Jurkat, Clone E6-1 (cell line): Measurements from ENCODE around the gene VWA7. TPM values are rescaled to one million over a fixed set of nuclear protein-coding genes. Genes with fewer than 3 reads are reported as not detected.
A peak's percentile ranks its signal among the peaks of the same experiment; 100 is the strongest.
"Not testable (repeated sequence)": the region's sequence is repeated elsewhere in the genome, so short reads cannot be mapped to it uniquely, and the experiment has no call there.

Source experiments
- DNase-seq: peaks from one replicate; pipeline ENCODE4 v3.0.0-alpha.2; 2011; ENCODE audit warnings: low read depth, low spot score
- H3K4me3 ChIP-seq: 2 replicates; pipeline ENCODE4 v1.5.1; 2011; ENCODE audit warnings: mild to moderate bottlenecking, low read length, control low read depth, moderate library complexity
- polyA plus RNA-seq: library from polyadenylated mRNA; unstranded; fragments of >200 nt; gene quantifications from one replicate; pipeline ENCODE4 v1.2.1, GENCODE V29; 2012; ENCODE audit warnings: missing spikeins; ENCODE audit not compliant: insufficient read length, insufficient read depth

The VWA7 gene, protein sequence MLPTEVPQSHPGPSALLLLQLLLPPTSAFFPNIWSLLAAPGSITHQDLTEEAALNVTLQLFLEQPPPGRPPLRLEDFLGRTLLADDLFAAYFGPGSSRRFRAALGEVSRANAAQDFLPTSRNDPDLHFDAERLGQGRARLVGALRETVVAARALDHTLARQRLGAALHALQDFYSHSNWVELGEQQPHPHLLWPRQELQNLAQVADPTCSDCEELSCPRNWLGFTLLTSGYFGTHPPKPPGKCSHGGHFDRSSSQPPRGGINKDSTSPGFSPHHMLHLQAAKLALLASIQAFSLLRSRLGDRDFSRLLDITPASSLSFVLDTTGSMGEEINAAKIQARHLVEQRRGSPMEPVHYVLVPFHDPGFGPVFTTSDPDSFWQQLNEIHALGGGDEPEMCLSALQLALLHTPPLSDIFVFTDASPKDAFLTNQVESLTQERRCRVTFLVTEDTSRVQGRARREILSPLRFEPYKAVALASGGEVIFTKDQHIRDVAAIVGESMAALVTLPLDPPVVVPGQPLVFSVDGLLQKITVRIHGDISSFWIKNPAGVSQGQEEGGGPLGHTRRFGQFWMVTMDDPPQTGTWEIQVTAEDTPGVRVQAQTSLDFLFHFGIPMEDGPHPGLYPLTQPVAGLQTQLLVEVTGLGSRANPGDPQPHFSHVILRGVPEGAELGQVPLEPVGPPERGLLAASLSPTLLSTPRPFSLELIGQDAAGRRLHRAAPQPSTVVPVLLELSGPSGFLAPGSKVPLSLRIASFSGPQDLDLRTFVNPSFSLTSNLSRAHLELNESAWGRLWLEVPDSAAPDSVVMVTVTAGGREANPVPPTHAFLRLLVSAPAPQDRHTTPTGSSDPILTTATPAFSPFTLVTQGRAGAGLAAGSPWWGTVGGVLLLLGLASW
- polyA plus RNA-seq = 1.2 TPM

DNA sequence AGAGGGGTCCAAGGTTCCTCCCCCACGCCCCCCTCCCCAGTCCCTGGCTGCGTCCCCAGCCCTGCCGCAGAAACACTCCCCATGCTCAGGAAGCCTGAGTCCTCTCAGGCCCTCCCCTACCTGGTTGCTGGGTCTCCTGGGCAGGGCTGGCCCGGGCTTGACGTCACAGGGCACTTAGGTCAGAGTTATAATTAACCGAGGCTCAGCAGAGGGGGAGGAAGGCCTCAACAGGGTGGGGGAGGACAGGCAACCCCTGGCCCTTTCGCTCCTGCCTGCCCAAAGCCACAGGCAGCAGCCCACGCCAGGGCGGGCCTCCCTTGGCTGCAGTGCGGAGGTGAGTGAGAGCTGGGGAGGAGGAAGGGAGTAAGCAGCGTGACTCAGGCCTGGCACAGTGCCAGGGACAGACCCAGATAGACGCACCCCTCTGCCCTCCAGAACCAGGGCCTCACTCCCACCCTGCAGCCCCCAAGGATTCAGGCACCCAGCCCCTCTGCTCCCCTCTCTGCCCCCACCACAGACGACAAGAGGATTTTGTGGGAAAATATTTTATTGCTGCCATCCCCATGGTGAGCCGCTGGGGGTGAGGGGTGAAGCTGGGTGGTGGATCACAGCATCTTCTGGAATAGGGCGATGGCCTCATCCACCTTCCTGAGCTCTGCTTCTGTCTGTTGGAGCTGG is at the start of gene VWA7:
TSS of gene VWA7 (minus strand) at position 340 of the 678 bp plus-strand sequence. CDS start 549 bp downstream, outside the sequence.
- no peak within 1 kb of the TSS for H3K4me3 ChIP-seq
- DNase-seq = no peak

DNA sequence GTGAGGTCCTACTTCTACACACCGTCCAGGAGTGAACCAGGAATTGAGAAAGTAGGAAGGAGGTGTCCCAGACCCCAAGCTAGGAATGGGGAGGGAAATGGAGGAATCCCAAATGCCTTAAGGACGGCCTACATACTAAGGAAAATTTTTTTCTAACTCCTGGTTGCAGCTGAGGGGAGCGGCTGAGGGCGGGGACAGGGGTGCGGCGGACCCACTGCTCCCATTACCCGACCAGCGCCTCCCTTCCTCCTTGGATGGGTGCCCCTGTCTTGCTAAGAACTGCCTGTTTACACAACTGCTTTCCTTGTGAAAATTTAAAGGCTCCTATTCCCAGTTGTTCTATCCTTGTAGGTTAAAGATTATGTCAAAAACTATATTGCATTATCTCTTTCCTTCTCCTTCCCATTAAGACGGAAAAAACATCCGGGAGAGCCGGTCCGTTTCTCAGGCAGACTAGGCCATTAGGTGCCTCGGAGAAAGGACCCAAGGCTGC is 49.7 kb upstream of the VWA7 start:
- peak overlapping the region; percentile 54 for H3K4me3 ChIP-seq
- DNase-seq = no peak

DNA sequence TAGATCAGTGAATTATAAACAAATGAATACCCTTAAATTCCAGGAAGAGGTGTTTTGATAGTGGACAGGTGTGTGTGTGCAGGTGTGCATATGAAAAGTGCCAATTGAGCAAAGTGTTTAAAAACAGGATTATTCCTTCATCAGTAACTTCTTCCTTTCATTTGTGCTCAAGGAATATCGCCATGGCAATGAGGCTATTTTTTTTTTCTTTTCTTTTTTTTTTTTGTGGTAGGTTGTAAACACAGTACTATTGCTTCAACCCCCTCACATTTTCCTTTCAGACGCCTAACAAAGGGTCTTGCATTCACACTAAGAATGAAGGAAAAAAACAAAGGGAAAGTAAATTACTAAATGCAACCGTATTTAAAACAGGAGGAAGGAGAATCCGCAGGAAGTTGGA is 48.4 kb upstream of the VWA7 start:
- no peak overlapping the region for H3K4me3 ChIP-seq
- no peak for DNase-seq

DNA sequence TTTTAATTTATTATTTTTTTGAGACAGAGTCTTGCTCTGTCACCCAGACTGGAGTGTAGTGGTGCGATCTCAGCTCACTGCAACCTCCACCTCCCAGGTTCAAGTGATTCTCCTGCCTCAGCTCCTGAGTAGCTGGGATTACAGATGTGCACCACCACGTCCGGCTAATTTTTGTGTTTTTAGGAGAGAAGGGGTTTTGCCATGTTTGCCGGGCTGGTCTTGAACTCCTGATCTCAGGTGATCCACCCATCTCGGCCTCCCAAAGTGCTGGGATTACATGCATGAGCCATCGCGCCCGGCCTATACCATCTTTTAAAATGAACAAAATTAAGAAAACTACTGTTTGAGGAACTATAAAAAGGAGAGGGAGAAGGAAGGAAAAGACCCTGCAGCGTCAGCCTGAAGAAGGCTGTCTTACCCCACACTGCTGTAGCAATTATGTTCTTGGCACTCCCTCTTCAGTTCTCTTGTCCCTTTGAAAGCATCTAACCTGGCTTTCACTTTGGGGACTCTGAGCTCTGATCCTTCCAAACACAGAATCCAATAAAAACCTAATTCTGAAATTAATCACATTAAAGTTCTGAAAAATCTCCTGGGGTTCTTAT is 46.6 kb upstream of the VWA7 start:
- DNase-seq, H3K4me3 ChIP-seq: not testable (repeated sequence)

DNA sequence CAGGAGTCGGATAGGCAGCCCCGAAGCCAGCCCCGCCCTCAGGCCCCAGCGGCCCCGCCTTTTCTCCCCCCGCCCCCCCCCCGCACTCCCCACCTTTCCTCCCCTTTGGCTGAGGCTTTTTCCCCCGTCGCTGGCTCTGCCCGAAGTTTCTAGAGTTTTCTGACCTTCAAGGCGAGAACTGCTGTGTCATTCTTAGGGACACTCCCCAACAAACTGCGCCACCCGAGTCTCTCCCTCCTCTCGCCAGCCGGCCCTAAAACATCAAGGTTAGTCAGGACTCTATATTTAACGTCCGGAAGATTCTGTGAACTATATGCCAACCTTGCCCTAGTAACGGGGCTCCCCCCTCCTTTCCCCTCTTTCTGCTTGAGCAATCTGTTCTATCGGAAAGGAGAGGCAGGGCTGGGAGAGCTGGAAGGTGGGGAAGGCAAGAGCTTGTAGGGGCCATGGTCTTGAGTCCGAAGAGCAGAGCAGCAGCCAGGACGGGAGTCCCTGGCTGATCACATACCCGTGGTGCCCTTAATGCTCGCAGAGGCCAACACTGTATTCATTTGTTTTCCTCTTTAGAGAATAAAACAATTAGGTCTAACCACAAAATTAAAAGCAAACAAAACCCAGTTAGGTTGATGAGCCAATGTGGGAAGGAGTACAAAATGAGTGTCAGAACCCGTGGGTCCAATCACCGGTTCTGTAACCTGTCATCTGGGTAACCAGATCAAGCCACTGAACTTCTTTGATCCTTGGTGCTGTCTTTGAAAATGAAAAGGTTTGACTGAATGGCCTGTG is 45.1 kb upstream of the VWA7 start:
- no peak for DNase-seq
- H3K4me3 ChIP-seq = no peak overlapping the region

DNA sequence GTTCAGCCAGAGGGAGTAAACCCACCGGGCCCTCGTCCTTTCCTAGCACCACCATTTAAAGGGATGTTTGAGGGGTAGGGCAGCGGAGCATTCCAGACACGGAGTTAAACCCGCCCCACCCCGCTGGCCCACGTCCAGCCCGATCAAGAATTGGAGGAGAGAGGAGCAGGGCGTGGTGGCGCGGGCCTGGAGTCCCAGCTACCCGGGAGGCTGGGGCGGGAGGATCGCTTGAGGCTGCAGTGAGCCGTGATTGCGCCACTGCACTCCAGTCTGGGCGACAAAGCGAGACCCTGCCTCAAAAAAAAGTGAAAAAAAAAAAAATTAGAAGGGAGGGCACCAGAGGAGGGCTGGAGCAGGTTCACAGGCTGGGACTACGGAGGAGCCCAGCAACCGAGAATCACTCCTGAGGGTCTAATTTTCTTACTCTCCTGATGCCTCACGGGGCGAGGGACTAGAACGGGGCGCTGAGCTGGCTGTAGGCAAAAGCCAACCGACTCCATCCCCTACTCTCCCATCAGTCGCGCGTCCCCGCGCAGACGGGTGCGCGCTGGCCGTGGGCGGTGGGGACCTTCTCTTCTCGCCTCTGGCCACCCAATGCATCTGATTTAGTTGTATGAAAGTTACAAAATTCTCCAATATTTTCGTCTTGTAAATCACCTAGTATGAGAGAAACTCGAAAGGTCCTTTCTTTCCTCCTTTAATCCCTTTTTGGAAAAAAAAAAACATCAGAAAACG is 44.3 kb upstream of the VWA7 start:
- H3K4me3 ChIP-seq = no peak overlapping the region
- DNase-seq = no peak

DNA sequence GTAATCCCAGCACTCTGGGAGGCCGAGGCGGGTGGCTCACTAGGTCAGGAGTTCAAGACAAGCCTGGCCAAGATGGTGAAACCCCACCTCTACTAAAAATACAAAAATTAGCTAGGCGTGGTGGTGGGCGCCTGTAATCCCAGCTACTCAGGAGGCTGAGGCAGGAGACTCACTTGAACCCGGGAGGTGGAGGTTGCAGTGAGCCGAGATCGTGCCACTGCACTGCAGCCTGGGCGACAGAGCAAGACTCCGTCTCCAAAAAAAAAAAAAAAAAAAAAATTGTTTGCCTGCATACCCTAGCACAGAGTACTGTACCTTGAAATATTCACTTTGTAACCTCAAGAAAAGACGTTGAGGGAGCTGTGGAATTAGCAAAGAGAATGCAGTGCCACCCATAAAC is 43.3 kb upstream of the VWA7 start:
- not testable (repeated sequence) for DNase-seq, H3K4me3 ChIP-seq

DNA sequence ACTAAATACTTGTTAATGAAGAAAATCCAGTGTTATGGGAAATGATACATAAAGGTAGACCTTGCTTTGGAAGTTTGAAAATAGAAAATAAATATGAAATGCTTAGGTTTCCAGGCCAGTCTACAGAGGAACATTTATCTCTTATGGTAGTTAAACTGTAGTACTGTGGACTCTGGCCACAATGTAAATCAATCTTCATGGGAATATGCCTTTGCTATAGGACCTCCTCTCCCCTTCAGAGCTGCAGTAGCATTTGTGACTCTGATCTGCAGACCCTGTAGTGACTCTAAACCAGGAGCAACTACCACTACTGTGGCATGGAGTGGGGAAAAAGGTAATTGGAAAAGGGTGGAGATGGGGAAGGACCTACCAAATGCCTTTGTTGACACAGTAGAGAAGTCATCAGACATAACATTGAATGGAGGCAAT is 42.8 kb upstream of the VWA7 start:
- H3K4me3 ChIP-seq = no peak overlapping the region
- no peak for DNase-seq

DNA sequence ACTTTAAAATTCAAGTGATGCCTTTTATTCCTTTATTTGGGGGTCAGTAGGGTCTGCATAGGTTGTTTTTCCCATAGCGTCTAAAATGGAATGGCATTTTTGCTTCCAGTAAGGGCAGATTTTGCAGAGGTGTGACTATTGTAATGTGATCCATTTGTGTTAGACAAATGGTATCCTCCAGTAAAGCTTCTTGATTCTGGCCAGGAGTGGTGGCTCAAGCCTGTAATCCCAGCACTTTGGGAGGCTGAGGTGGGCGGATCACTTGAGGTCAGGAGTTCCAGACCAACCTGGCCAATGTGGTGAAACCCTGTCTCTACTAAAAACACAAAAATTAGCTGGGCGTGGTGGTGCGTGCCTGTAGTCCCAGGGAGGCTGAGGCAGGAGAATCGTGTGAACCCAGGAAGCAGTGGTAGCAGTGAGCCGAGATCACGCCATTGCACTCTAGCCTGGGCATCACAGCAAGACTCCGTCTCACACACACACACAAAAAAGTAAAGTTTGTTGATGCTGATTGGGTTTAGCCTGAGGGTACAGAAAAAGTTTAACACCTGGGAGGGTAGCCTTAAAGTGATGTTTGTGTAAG is 40.9 kb upstream of the VWA7 start:
- DNase-seq, H3K4me3 ChIP-seq: not testable (repeated sequence)

DNA sequence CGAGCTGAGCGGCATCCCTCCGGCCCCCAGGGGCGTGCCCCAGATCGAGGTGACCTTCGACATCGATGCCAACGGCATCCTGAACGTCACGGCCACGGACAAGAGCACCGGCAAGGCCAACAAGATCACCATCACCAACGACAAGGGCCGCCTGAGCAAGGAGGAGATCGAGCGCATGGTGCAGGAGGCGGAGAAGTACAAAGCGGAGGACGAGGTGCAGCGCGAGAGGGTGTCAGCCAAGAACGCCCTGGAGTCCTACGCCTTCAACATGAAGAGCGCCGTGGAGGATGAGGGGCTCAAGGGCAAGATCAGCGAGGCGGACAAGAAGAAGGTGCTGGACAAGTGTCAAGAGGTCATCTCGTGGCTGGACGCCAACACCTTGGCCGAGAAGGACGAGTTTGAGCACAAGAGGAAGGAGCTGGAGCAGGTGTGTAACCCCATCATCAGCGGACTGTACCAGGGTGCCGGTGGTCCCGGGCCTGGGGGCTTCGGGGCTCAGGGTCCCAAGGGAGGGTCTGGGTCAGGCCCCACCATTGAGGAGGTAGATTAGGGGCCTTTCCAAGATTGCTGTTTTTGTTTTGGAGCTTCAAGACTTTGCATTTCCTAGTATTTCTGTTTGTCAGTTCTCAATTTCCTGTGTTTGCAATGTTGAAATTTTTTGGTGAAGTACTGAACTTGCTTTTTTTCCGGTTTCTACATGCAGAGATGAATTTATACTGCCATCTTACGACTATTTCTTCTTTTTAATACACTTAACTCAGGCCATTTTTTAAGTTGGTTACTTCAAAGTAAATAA is 40.2 kb upstream of the VWA7 start:
- H3K4me3 ChIP-seq = not testable (repeated sequence)

DNA sequence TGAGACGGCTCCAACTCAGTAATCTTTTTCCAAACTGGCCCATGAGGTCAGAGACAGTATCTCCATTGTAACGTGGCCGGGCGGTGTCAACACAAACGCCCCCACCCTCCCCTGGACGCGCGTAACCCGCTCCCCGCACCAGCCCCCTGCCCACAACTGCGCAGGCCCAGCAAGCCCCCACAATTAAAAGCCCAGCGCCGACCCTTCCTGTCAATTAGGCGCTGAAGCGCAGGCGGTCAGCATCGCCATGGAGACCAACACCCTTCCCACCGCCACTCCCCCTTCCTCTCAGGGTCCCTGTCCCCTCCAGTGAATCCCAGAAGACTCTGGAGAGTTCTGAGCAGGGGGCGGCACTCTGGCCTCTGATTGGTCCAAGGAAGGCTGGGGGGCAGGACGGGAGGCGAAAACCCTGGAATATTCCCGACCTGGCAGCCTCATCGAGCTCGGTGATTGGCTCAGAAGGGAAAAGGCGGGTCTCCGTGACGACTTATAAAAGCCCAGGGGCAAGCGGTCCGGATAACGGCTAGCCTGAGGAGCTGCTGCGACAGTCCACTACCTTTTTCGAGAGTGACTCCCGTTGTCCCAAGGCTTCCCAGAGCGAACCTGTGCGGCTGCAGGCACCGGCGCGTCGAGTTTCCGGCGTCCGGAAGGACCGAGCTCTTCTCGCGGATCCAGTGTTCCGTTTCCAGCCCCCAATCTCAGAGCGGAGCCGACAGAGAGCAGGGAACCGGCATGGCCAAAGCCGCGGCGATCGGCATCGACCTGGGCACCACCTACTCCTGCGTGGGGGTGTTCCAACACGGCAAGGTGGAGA is 38.1 kb upstream of the VWA7 start, which contains the start of the genes HSPA1A and HSPA1L:
TSS of gene HSPA1A (plus strand) at position 519 of the 814 bp plus-strand sequence. CDS start at position 733, 214 bp downstream.
TSS of gene HSPA1L (minus strand) at position 259 of the 814 bp plus-strand sequence. CDS start 3,311 bp downstream, outside the sequence.
- H3K4me3 ChIP-seq = no peak within 1 kb of the TSS

More for the DNA sequence above, 40.2 kb upstream of the VWA7 start:
- DNase-seq = not testable (repeated sequence)

DNA sequence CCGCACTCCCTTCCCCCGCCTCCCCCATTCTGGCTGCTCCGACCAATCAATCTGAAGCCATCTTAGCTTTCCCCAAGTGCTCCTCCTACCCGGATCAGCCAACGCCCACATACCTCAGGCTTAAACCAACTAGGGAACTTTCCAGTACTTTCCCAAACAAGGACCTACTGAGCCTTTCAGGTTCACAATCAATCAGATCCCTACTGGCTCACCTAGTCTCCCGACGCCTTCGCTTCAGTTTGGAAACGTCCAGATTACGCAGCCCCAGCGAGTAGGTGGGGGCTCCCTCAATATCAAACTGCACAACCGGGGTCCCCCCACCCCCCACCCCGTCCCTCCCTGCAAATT is 37.5 kb upstream of the VWA7 start:
- no peak for DNase-seq
- H3K4me3 ChIP-seq = no peak overlapping the region

More for the DNA sequence above, 38.1 kb upstream of the VWA7 start, which contains the start of the genes HSPA1A and HSPA1L:
- DNase-seq = no peak

DNA sequence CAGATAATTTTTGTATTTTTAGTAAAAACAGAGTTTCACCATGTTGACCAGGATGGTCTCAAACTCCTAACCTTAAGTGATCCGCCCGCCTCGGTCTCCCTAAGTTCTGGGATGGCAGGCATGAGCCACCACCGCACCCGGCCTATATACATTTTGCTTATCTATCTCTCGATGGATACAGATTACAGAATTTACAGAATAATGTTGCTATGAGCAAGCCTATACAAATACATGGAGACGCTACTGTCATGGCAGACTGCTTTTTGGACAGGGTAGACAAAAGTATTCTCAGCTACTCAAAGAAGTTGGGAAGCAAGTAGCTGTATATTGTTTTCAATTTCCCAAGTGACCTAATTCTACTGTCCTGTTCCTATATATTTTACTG is 36.3 kb upstream of the VWA7 start:
- DNase-seq = no peak

DNA sequence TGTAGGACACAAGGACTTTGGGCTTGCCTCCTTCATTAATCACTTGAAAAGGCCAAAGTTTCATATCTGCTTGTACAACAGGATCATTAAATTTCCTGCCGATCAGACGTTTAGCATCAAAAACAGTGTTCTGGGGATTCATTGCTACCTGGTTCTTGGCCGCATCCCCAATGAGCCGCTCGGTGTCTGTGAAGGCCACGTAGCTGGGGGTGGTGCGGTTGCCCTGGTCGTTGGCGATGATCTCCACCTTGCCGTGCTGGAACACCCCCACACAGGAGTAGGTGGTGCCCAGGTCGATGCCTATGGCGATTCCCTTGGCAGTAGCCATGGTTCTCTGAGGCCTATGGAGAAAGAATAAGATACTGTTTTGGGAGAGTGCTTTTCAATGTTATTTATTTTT is 34.5 kb upstream of the VWA7 start:
- no peak for DNase-seq
- H3K4me3 ChIP-seq = no peak overlapping the region

More for the DNA sequence above, 36.3 kb upstream of the VWA7 start:
- H3K4me3 ChIP-seq = no peak overlapping the region

DNA sequence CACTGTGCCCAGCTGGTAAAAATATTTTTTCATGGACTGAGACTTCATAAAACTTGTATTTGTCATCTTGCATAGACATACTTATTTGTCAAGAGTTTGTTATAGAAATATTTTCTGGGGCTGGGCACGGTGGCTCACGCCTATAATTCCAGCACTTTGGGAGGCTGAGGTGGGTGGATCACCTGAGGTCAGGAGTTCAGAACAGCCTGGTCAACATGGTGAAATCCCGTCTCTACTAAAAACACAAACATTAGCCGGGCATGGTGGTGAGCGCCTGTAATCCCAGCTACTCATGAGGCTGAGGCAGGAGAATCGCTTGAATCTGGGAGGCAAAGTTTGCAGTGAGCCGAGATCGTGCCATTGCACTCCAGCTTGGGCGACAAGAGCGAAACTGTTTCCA is 31.5 kb upstream of the VWA7 start:
- DNase-seq, H3K4me3 ChIP-seq: not testable (repeated sequence)
